ENCODE results near the gene KDM4B. TPM values are rescaled to one million over a fixed set of nuclear protein-coding genes. Genes with fewer than 3 reads are reported as not detected.

KDM4B gene
- total RNA-seq, 1 experiment from 2014 or later = 43.7 TPM

DNA sequence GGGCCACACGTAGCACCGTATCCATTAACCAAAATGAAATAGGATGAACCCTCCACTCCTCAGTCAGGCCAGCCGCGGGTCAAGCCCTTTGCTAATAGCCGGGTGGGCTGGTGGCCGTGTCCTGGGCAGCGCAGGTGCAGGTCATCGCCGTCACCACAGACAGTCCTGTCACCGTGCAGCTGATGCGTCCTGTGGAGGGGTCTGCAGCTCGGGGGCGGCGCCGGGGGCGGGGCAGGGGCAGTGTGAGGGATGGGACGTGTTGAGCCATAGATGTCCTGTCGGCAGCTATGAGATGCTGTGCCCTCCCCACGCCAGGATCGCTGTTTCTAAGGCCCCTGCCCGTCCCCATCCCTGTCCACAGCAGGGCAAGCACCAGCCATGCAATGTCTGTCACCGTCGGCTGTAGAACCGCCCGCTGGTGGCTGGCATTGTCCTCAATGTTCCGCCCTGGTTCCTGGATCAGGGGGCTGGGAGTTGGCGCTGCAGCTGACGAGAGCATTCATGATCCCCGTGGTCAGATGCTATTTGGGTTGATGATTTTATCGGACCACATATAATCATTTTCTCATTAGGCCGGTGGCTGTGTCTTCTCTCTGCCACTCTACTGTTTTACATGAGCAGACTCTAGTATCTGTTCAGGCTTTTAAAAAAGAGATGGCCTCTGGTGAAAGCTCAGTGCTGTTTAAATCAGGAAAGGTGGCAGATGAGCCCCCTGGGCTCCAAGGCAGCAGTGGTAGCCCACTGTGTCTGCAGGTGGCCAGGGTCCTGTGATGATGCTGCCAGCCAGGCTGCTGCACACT, 126.1 kb downstream of the KDM4B start:
- H3K9me3 Mint-ChIP-seq = peaks cover 15 to 18% of the 10 kb centered on the region in 2 experiments
- Histone ChIP-seq H2BK15ac (ENCODE audit: low read depth, low read length) (no peak overlapping the region), H4K20me1 (ENCODE audit: control insufficient read depth, insufficient read depth, insufficient read length) (no peaks in the 10 kb centered on the region), H3K27ac (ENCODE audit: insufficient read length, low read depth, low read length) (no peak overlapping the region), H2AK5ac (ENCODE audit: insufficient read length, low read length) (no peak overlapping the region), H3K23me2 (ENCODE audit: insufficient read length, low read depth, low read length, poor library complexity, severe bottlenecking) (no peaks in the 10 kb centered on the region), H3K9me3 (ENCODE audit: control insufficient read depth, low read depth, low read length) (peaks cover 8% of the 10 kb centered on the region), H2BK20ac (ENCODE audit: low read depth, low read length, poor library complexity, severe bottlenecking) (no peak overlapping the region), H3K4ac (ENCODE audit: low read depth, low read length) (no peak overlapping the region), H3K23ac (ENCODE audit: insufficient read length, low read depth, low read length) (no peak overlapping the region), H3K14ac (ENCODE audit: insufficient read depth, low read length) (peak overlapping the region; percentile 26; the same call in 1 of the 2 replicates), H3K4me1 (ENCODE audit: insufficient read depth, low read length) (no peaks in the 10 kb centered on the region), H2BK12ac (ENCODE audit: insufficient read length, low read depth, low read length) (no peak overlapping the region), H3K9ac (ENCODE audit: extremely low read depth, insufficient read length, low read length) (no peak overlapping the region), H3K79me1 (ENCODE audit: insufficient read depth, low read depth, low read length, poor library complexity, severe bottlenecking) (no peaks in the 10 kb centered on the region), H3K18ac (ENCODE audit: insufficient read length, low read depth, low read length) (no peak overlapping the region), H2BK120ac (ENCODE audit: low read depth, low read length, poor library complexity, severe bottlenecking) (no peak overlapping the region), H4K5ac (ENCODE audit: insufficient read length, low read depth, low read length) (no peak overlapping the region), H4K8ac (replicated peaks; ENCODE audit: insufficient read length, low read depth, low read length) (no peak overlapping the region), H3K79me2 (ENCODE audit: insufficient read depth, low read length) (no peaks in the 10 kb centered on the region), H3K27me3 (ENCODE audit: insufficient read depth, low read length) (no peaks in the 10 kb centered on the region), H2BK5ac (ENCODE audit: insufficient read length, low read length) (no peak overlapping the region), H2AFZ (ENCODE audit: low read length) (no peak overlapping the region), H3K4me2 (ENCODE audit: insufficient read depth, insufficient read length, low read length) (no peak overlapping the region), H4K91ac (ENCODE audit: insufficient read length, low read depth, low read length) (no peak overlapping the region), H3K56ac (ENCODE audit: insufficient read length, low read depth, low read length) (no peak overlapping the region), H3T11ph (ENCODE audit: low read length) (no peak overlapping the region)
- TF ChIP-seq, protein P1, sequence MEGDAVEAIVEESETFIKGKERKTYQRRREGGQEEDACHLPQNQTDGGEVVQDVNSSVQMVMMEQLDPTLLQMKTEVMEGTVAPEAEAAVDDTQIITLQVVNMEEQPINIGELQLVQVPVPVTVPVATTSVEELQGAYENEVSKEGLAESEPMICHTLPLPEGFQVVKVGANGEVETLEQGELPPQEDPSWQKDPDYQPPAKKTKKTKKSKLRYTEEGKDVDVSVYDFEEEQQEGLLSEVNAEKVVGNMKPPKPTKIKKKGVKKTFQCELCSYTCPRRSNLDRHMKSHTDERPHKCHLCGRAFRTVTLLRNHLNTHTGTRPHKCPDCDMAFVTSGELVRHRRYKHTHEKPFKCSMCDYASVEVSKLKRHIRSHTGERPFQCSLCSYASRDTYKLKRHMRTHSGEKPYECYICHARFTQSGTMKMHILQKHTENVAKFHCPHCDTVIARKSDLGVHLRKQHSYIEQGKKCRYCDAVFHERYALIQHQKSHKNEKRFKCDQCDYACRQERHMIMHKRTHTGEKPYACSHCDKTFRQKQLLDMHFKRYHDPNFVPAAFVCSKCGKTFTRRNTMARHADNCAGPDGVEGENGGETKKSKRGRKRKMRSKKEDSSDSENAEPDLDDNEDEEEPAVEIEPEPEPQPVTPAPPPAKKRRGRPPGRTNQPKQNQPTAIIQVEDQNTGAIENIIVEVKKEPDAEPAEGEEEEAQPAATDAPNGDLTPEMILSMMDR (conservative IDR thresholded peaks at IDR 0.05) = no peak
- peaks cover 12 to 32% of the 10 kb centered on the region in 2 experiments for H3K4me1 Mint-ChIP-seq
- H3K27me3 Mint-ChIP-seq (ENCODE audit: low read depth) = no peaks in the 10 kb centered on the region
- H3K4me3 Mint-ChIP-seq = no peak overlapping the region
- WGBS (ENCODE audit: extremely low coverage, insufficient read length, low lambda C conversion rate) = no CpG with 5 or more reads among the region's 31 CpGs
- H3K36me3 Mint-ChIP-seq (ENCODE audit: insufficient read depth in 1 of 3, low read depth in 3 of 3) = peaks cover 29 to 35% (median 33%) of the 10 kb centered on the region in 3 experiments
- no peak for DNase-seq
- peak overlapping the region in 1 of 3 experiments; percentile 49; a peak in 1 of 7 replicates for H3K27ac Mint-ChIP-seq
